Lower leg skin (tissue), 3 donors: ENCODE data around the gene DLGAP1.

ENCODE experiments used
- CTCF ChIP-seq, 3 donors: fragments of 450-650 bp; IDR thresholded peaks; one replicate each; pipeline ENCODE4 v1.5.1; 2016; ENCODE audit warnings: antibody characterized with exemption in 3 of 3, mild to moderate bottlenecking in 3 of 3, moderate library complexity in 2 of 3
- POLR2A ChIP-seq, 2 donors: fragments of 450-650 bp; IDR thresholded peaks; one replicate each; pipeline ENCODE4 v1.6.1; 2016 to 2017; ENCODE audit warnings: antibody characterized with exemption in 2 of 2, mild to moderate bottlenecking in 1 of 2, moderate library complexity in 1 of 2

- no peak for TF ChIP-seq CTCF (IDR thresholded peaks at IDR 0.05)
- no peak for TF ChIP-seq POLR2A (IDR thresholded peaks at IDR 0.05)
Observed at GRCh38 chr18:3906116-3906750, 548.9 kb downstream of the DLGAP1 start.
